Body of pancreas (tissue), 4 donors: ENCODE data around the gene GRAMD2A.

Experiments used
- CTCF ChIP-seq, 7 experiments: fragments of 450-650 bp in 4 of 7; fragments of 200-600 bp in 3 of 7; sonication (generic) in 3 of 7; IDR thresholded peaks; one replicate each; pipeline ENCODE4 v1.5.1; 2016 to 2019; ENCODE audit warnings: antibody characterized with exemption in 7 of 7
- POLR2A ChIP-seq, 3 donors: fragments of 450-650 bp; IDR thresholded peaks; one replicate each; pipeline ENCODE4 v1.6.1; 2016; ENCODE audit warnings: antibody characterized with exemption in 3 of 3, mild to moderate bottlenecking in 2 of 3

- TF ChIP-seq CTCF (IDR thresholded peaks at IDR 0.05) (no peak), POLR2A (IDR thresholded peaks at IDR 0.05) (no peak)
Observed at GRCh38 chr15:72169921-72170611, 27.5 kb downstream of the GRAMD2A start.
